ENCODE measurements around the gene CDKAL1.
"Not testable (repeated sequence)": the region's sequence is repeated elsewhere in the genome, so short reads cannot be mapped to it uniquely, and the experiment has no call there.

Gene CDKAL1

DNA sequence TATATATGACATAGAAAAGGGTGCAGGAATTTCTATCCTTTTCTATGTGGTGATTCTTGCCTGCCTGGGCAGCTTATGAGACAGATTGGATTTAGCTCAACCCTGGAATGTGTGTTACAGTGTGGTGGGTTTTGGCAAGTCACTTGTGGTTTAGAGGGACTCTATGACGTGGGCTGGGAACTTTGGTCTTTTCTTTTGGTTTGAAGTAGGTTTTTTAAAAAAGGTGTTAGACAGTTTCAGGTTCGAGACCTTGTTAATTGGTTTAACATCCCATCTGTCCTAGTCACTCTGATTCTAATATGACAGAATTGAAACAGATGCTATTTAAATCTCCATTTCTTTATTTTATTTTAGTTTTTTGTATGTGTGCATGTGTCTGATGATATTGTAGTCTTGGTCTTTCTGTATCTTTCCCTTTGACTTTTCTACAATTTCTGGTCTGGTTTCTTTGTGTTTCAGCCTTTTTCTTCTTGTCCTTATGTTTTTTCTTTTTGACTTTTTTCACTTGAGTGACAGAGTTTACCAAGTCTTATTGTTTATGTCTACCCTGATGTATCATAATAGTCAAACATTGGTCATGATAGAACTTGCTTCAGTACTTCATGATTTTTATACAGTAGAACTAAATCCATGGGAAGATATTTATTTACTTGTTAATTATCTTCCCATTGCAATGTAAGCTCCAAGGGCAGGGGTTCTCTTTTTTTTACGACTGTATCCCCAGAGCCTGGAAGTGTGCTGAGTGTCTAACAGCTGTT, 174.3 kb downstream of the CDKAL1 start:
- DNase-seq (ENCODE audit: low spot score), result no peak

DNA sequence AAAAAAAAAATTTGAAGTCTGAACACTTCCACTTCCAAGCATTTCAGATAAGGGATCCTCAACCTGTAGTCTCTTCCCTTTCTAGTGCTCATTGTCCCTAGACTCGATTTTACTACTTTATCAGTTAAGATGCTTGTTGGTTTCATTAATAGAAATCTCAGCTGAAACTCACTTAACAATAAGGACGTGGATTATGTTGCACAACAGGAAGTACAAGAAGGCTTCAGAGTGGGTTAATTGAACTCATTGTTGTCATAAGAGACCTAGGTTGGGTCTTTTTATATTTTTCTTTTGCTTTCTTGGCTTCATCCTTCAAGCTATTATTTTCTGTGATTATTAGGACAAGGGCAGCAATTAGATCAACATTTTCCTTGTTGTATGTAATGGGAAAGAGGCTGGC, 175.2 kb downstream of the CDKAL1 start:
- no peak for DNase-seq (ENCODE audit: low spot score)

DNA sequence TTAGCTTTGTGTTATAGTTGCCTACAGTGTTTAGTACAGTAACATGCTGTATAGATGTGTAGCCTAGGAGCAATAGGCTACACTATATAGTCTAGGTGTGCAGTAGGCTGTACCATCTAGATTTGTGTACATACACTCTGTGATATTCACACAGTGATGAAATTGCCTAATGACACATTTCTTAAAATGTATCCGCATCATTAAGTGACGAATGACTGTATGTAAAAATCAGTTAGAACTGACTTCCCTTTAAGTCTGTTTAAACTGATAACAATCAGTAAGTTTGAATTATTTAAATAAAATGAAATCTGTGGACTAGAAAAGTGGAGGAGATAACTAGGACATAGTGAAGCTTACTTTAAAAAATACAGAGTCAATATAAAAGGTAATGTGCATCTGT, 176.1 kb downstream of the CDKAL1 start:
- DNase-seq (ENCODE audit: low spot score), result no peak

DNA sequence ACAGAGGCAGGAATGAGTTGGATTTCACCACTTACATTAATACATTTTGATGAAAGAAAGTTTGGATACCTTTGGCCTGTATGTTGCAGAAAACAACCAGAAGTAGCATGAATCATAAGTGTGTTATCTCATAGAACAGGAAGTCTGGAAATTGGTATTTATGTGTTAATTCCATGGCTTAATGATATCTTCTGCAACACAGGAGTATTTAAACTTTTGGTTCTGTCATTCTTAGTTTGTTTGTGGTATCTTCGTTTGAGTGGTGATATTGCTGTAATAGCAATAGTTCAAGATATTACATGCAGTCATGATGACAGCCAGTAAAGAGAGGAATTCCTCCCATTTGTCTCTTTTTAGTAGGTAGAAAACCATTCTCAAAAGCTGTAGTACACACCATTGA, 177.3 kb downstream of the CDKAL1 start:
- no peak for DNase-seq (ENCODE audit: low spot score)

DNA sequence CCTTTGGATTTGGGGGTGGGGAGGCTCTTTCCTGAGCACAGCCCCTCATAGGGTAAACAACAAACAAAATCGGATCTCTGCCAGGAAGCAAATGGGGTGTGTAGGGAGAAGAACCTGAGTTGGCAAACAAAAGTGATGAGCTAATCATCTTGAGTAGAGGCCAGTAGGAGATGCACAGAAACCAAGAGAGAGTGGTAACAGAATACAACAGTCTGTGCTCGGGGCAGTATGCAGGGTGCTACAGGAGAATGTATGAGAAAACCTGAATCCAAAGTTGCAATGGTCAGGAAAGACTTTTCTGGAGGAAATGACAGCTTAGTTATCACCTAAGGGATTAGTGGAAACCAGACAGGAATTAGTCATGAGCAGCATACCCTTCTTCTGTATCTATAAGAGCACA, 177.8 kb downstream of the CDKAL1 start:
- no peak for DNase-seq (ENCODE audit: low spot score)

DNA sequence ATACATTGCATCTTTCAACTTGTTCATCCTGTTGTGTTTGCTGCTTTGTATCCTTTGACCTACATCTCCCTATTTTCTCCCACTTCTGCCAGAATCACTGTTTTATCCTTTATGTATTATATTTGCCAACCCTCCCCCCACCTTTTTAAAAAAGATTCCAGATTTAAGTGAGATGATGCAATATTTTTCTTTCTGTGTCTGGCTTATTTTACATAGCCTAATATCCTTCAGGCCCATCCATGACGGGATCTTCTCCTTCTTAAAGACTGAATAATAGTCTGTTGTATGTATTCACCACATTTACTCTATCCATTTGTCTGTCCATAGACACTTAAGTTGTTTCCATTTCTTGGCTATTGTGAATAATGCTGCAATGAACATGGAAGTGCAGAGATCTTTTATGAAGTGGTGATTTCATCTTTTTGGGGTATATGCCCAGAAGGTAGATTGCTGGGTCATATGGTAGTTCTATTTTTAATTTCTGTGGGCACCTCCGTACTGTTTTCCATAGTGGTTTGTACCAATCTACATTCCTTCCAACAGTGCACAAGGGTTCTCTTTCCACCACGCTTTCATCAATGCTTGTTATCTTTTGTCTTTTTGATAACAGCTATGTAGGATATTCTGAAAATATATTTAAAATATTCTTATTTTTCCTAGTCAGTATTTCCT, 181.0 kb downstream of the CDKAL1 start:
- DNase-seq (ENCODE audit: low spot score), result no peak

DNA sequence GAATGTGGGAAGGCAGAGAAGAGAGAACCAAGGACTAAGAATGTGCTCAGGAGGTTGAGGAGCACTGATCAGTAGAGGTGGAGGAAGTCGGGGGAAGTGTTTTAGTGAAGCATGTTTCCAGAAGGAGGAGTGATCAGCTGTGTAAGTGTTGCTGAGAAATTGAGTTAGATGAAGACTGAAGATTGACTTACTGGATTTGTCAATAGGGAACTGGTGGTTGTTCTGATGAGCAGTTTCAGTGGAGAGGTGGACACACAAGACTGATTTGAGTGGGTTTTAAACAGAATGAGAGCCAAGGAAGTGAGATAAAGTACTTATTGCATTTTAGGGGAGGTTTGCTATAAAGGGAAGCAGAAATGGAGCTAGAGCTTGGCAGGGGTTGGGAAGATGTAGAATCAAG, 182.6 kb downstream of the CDKAL1 start:
- DNase-seq (ENCODE audit: low spot score), result no peak

DNA sequence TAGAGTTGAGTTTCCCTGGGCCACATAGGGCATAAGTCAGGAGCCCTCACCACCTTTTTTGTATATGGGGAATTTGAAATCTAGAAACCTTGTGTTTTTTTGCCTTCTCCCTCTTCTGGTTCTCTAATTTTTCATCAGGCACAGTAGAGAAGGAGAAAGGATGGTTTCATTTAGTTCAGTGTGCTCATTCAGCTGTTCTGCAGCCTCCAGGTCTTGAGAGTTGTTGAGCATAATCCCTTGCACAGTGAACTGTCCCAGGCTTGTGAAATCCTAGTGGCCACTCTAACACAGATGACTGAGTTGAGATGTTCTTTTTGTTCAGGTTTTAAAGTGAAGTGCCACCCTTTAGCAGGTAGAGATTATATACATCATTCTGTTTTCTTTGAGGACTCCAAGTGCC, 183.5 kb downstream of the CDKAL1 start:
- no peak for DNase-seq (ENCODE audit: low spot score)

DNA sequence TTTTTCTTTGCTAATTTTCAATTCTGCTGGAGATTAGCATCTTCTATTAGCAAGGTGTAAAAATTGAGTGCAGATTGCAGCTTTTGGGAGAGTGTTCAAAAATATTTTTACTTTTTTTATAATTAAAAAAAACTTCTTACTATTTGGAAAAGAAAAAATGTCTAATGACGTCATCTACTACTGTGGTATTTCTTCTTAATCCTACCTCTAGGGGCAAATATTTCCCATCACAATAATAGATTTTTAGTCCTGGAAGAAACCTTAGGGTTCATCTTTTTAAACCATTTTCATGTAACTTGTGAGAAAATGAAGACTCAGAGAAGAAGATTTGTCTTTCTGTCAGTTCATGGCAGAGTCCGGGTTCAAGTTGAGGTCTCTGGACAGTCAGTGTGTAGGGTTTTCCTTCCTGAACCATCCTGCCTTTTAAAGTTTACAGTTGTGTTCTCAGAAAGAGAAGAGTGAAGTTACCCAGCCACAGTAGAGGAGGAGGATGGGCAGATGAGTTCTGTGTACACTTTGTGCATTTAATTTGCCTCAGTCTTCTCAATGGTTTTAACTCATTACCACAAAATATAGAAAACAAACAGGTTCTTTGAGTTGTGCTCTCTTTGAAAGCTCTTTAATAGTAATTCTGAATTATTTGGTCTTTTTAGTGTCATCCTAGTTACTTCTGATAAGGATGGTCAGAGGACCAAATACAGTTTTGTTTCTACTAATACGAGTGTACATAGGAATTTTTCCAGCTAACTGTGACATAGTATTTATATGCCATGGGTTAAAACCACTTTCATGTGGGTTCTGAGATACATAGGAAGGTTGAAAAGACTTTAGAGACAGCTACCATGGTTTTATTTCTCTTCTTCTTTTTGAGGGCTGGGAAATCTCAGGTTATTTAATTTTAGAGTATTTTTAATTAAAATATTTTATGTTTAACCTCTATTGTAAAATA, 184.7 kb downstream of the CDKAL1 start:
- DNase-seq (ENCODE audit: low spot score), result no peak

DNA sequence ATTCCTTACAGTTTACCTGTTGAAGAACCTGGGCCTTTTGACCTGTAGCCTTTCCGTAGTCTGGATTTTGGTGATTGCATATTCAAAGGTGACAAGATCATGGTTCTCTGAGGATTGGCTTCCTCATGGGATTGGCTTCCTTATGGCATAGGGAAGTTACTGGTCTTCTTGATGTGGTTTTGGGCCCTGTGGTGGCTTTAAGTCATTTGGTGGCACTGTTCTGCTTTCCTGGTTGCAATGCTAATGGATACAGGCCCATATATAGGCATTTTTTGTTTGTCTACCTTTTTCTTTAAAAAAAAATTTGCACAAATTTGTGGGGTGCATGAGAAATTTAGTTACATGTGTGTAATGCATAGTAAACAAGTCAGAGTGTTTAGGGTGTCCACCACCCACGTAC, 185.7 kb downstream of the CDKAL1 start:
- DNase-seq (ENCODE audit: low spot score), result no peak

DNA sequence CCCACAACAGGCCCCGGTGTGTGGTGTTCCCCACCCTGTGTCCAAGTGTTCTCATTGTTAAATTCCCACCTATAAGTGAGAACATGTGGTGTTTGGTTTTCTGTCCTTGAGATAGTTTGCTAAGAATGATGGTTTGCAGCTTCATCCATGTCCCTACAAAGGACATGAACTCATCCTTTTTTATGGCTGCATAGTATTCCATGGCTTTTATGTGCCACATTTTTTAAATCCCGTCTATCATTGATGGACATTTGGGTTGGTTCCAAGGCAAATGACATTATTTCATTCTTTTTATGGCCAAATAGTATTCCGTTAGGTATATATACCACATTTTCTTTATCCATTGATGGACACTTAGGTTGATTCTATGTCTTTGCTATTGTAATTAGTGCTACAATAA, 186.9 kb downstream of the CDKAL1 start:
- DNase-seq (ENCODE audit: low spot score), result not testable (repeated sequence)

DNA sequence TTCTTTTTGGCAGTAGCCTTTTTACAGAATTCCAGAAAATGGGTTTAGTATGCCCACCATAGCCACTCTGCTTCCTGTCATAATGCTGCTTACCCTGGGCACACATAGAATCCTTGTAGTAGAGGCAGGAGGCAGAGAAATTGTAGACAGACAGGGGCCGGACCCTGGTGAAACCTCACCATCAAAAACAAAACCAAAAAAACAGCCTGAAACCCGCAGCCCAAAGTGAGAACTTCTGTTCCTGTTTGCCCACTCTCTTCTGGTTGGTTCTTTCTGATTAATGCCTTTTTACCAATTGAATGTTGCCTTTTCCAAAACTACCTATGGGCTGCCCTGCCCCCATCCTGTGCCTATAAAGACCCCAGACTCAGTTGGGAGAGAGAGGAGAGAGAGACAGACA, 188.2 kb downstream of the CDKAL1 start:
- DNase-seq (ENCODE audit: low spot score), result no peak

DNA sequence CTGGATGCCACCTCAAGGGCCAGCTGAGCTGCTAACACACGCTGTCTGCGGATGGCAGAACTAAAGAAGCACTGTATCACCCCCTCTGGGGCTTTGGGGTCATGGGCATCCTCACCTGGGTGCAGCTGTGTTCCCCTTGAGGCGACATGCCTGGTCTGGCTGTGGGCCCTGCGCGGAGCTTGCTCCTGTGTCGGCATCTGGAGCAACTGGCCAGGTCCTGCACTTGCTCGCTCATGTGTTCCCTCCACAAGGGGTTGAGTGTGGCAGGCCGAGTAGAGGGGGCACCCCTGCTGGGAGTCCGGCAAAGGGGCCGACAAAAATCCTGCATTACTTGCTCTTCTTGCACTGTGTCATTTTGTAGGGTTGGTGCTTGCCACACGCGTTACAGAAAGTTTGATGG, 189.0 kb downstream of the CDKAL1 start:
- no peak for DNase-seq (ENCODE audit: low spot score)

DNA sequence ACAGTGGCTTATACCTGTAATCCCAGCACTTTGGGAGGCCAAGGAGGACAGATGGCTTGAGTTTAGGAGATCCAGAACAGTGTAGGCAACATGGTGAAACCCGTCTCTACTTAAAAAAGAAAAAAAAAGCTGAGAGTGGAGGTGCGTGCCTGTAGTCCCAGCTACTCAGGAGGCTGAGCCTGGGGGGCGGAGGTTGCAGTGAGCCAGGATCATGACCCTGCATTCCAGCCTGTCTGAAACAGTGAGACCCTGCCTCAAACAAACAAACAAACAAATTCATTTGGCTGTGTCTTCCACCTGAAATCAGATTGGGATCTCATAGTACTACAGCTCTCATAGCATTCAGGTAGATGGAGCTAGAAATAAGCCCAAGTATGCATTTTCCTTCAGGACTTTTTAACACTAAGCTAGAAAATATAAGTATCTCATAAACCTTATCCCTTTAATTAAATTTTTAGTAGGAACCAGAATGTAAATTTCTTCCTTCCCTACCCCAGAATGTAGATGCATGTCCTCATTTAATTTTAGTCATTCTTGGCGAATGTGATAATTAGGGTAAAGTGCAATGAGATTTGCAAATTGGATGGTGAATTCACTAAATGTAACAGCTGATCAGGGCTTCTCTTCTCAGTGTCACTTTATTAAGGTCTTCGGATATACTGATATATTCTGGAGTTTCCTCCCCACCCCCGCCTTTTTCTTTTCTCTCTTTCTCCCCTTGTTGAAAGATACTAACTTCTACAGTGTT, 190.4 kb downstream of the CDKAL1 start:
- no peak for DNase-seq (ENCODE audit: low spot score)

DNA sequence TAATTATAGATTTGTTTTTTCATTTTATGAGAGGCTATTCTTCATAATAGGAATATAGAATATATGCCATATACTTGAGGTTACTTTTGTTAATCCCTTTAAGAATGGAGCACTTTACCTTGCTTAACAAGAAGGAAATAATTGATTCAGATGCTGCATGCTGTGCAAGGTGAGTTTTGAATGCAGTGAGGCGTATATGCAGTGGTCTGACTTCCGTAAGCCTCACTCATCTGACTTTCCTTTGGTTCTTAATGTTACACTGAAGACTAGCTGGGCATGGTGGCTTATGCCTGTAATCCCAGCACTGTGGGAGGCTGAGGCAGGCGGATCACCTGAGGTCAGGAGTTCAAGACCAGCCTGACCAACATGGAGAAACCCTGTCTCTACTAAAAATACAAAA, 191.0 kb downstream of the CDKAL1 start:
- not testable (repeated sequence) for DNase-seq (ENCODE audit: low spot score)

DNA sequence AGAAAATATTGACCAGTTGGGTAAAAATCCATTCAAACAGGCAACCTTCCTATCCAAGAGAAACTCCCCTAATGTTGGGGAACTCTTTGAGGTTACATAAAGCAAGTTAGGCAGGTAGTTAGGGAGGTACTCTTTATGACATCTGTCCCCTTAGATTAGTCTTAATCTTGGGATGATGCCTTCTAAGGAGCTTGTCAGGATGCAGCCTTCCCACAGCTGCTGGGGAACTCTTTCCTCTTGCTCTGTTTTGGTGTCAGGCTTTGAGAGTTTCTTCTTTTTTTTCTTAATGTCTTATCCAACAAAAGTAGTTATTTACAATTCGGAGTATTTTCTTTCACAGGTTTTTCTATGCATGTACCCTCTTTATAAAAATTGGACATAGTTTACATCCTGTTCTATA, 194.8 kb downstream of the CDKAL1 start:
- no peak for DNase-seq (ENCODE audit: low spot score)

DNA sequence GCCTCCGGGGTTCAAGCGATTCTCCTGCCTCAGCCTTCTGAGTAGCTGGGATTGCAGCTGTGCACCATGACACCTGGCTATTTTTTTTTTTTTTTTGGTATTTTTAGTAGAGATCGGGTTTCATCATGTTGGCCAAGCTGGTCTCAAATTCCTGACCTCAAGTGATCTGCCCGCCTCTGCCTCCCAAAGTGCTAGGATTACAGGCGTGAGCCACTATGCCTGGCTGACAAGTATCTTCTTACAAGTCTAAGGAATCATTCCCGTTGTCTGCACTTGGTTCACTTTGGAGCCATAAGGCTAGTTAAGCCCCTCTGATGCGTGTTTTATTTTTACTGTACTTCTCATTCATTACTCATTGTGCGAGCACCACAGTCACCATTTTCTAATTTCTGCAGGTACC, 198.1 kb downstream of the CDKAL1 start:
- not testable (repeated sequence) for DNase-seq (ENCODE audit: low spot score)

DNA sequence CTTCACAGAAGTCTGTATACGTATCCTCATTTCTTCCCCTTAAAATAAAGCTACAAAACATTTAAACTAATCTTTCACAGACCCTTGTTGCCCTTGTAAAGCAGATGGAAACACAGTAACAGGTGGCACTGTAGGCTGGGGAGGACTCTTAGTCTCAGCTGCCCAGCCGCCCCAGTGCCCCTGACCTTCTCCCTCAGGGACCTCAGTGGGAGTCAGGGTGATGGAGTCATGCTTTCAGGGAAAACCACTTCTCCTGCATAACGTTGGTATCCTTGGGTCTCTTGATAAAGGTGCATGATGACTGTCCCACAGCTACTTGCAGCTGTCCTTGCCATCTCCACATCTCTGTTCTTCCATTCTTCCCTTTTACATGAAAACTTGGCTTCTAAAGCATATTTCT, 198.6 kb downstream of the CDKAL1 start:
- no peak for DNase-seq (ENCODE audit: low spot score)

DNA sequence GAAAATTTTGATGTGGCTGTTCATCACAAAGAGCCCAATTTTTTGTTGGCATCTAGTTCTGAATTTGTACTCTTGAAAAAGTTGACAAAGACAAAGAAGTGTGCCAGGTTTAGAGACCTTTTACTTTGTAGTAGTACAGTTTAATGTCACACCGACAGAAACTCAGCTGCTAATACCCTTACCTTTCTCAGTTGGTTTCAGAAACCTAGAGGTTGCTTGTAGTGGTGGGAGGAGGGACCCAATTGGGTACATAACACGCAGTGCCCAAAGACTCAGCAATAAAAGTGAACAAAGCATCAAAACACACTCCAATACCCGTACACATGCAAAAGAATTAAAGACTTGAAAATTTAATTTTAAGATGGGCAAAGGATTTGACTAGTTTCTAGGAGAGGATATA, 203.7 kb downstream of the CDKAL1 start:
- DNase-seq (ENCODE audit: low spot score), result no peak

DNA sequence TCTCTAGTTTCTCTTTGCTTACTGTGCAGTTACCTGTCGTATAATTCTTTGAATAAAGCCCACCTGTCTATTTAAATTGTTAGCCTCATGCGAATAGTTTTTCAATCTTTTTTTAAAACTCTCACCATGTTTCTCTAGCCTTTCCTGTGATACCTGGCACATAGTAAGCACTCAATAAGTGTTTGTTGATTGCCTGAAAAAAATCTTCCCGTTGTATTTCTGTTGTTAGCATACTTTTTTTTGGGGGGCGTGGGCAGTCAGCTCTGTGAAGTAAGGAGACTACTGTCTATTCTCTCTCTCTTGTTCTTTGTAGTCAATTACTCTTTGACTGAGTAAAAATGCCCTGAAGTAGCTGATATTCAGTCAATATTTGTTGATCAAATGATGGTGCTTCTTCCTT, 205.8 kb downstream of the CDKAL1 start:
- DNase-seq (ENCODE audit: low spot score), result no peak

DNA sequence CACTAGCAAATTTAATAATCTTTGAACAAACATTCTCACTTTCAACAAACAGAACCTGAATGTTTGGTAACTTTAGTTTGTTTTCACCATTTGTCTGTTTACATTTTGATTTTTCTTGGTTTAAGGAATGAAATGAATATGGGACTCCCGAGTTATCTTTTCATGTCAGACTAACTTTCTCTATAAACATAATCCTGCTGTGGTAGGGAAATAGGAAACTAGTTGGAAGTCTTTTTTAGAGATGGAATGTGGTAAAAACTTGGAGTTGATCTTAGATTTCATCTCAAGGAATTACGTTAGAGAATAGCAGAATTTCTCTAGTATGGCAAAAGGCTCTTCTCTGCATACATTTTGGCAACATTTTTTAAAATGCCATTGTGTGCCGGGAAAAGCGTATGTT, 206.5 kb downstream of the CDKAL1 start:
- no peak for DNase-seq (ENCODE audit: low spot score)

DNA sequence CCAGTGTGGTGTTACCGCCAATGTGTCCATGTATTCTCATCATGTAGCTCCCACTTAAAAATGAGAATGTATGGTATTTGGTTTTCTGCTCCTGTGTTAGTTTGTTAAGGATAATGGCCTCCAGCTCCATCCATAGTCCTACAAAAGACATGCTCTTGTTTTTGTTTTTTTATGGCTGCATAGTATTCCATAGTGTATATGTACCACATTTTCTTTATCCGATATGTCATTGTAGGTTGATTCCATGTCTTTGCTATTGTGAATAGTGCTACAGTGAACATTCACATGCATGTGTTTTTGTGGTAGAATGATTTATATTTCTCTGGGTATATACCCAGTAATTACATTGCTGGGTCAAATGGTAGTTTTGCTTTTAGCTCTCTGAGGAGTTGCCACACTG, 207.2 kb downstream of the CDKAL1 start:
- DNase-seq (ENCODE audit: low spot score), result no peak

All from COLO829 (cell line).